HepG2 (cell line): ENCODE measurements around the gene NAT9. TPM values are rescaled to one million over a fixed set of nuclear protein-coding genes. Genes with fewer than 3 reads are reported as not detected.

Experiments
- KLF9 ChIP-seq: IDR thresholded peaks from 2 replicates; pipeline ENCODE4 v1.6.1; 2016; ENCODE audit warnings: low read depth
- MATR3 ChIP-seq: sonication (generic); formaldehyde crosslinking; IDR thresholded peaks from 2 replicates; pipeline ENCODE4 v1.4.0; 2020; ENCODE audit warnings: missing genetic modification reagents
- MZF1 ChIP-seq: sonication (generic); formaldehyde crosslinking; IDR thresholded peaks from 2 replicates; pipeline ENCODE4 v1.8.1; 2023; ENCODE audit warnings: mild to moderate bottlenecking, missing genetic modification reagents, borderline replicate concordance
- SIX1 ChIP-seq: sonication (generic); formaldehyde crosslinking; IDR thresholded peaks from 2 replicates; pipeline ENCODE4 v1.4.0; 2020; ENCODE audit warnings: missing genetic modification reagents, borderline replicate concordance
- SMARCC2 ChIP-seq: fragments of 450-650 bp; IDR thresholded peaks from 2 replicates; pipeline ENCODE4 v1.6.1; 2017; ENCODE audit warnings: antibody characterized with exemption, mild to moderate bottlenecking
- ZBTB20 ChIP-seq: sonication (generic); formaldehyde crosslinking; IDR thresholded peaks from 2 replicates; pipeline ENCODE4 v1.8.1; 2023; ENCODE audit warnings: missing genetic modification reagents, low read depth, mild to moderate bottlenecking, borderline replicate concordance
- ZFX ChIP-seq: sonication (generic); formaldehyde crosslinking; IDR thresholded peaks from 2 replicates; pipeline ENCODE4 v1.4.0; 2020; ENCODE audit warnings: mild to moderate bottlenecking, low read depth, missing genetic modification reagents, moderate library complexity
- ZNF12 ChIP-seq: sonication (generic); formaldehyde crosslinking; IDR thresholded peaks from 2 replicates; pipeline ENCODE4 v1.5.0; 2020; ENCODE audit warnings: missing genetic modification reagents
- ZNF292 ChIP-seq: sonication (generic); formaldehyde crosslinking; IDR thresholded peaks from 2 replicates; pipeline ENCODE4 v1.8.1; 2022; ENCODE audit warnings: mild to moderate bottlenecking, low read depth, missing genetic modification reagents, borderline replicate concordance
- ZNF33A ChIP-seq: sonication (generic); formaldehyde crosslinking; IDR thresholded peaks from 2 replicates; pipeline ENCODE4 v1.5.1; 2020; ENCODE audit warnings: missing genetic modification reagents, mild to moderate bottlenecking, moderate library complexity, borderline replicate concordance
- ZNF354B ChIP-seq: sonication (generic); formaldehyde crosslinking; IDR thresholded peaks from 2 replicates; pipeline ENCODE4 v1.8.0; 2022; ENCODE audit warnings: mild to moderate bottlenecking, missing genetic modification reagents
- ZNF501 ChIP-seq: sonication (generic); formaldehyde crosslinking; IDR thresholded peaks from 2 replicates; pipeline ENCODE4 v1.5.1; 2020; ENCODE audit warnings: mild to moderate bottlenecking, moderate library complexity, missing genetic modification reagents
- ZNF782 ChIP-seq: sonication (generic); formaldehyde crosslinking; IDR thresholded peaks from 2 replicates; pipeline ENCODE4 v1.4.0; 2020; ENCODE audit warnings: missing genetic modification reagents, mild to moderate bottlenecking, borderline replicate concordance
- ZNF883 ChIP-seq: sonication (generic); formaldehyde crosslinking; IDR thresholded peaks from 2 replicates; pipeline ENCODE4 v1.5.1; 2020; ENCODE audit warnings: mild to moderate bottlenecking, missing genetic modification reagents; ENCODE audit errors: not compliant biosample characterization
- polyA plus RNA-seq, 8 experiments: library from polyadenylated mRNA; depleted of rRNA in 3 of 8; stranded (reverse) in 7 of 8; unstranded in 1 of 8; fragments of >200 nt; fragmentation: Illumina TruSeq in 4 of 8; extraction: Trizol in 4 of 8; gene quantifications; 2 replicates each; pipeline versions ENCODE4 v1.2.1 to v1.2.3, GENCODE V29; 2011 to 2016; ENCODE audit warnings: low read depth in 4 of 8, missing spikeins in 1 of 8, mixed read lengths in 1 of 8; ENCODE audit not compliant: insufficient read depth in 1 of 8
- total RNA-seq, 5 experiments: library from RNA; depleted of rRNA; stranded (reverse); fragments of >200 nt; fragmentation: Illumina TruSeq; extraction: Trizol; gene quantifications; 2 replicates each; pipeline ENCODE4 v1.2.3, GENCODE V29; 2016; ENCODE audit warnings: low read depth in 1 of 5
- TF ChIP-seq, protein P1 (sequence below), 2 experiments: sonication (generic) in 1 of 2; formaldehyde crosslinking in 1 of 2; IDR thresholded peaks; 2 replicates each; pipeline versions ENCODE4 v1.5.1 to v1.6.1; 2011 to 2020; ENCODE audit warnings: borderline replicate concordance in 1 of 2, low read depth in 1 of 2, low read length in 1 of 2, mild to moderate bottlenecking in 1 of 2, missing genetic modification reagents in 1 of 2, moderate library complexity in 1 of 2
- TF ChIP-seq, protein P2 (sequence below): sonication (generic); formaldehyde crosslinking; conservative IDR thresholded peaks from 2 replicates; pipeline ENCODE4 v1.4.0; 2020; ENCODE audit warnings: missing genetic modification reagents
- TF ChIP-seq, protein P3 (sequence below): IDR thresholded peaks from 2 replicates; pipeline ENCODE4 v1.6.1; 2016; ENCODE audit warnings: missing compliant biosample characterization, missing genetic modification reagents, borderline replicate concordance
- TF ChIP-seq, protein P4 (sequence below): sonication (generic); formaldehyde crosslinking; IDR thresholded peaks from 2 replicates; pipeline ENCODE4 v1.5.0; 2020; ENCODE audit warnings: mild to moderate bottlenecking, missing genetic modification reagents

NAT9 gene
- total and polyA plus RNA-seq, 2 of the 13 experiments (the other 11 are each of a cell fraction or from before 2014, with no cell fraction given), result 39.7 to 44.2 TPM

DNA sequence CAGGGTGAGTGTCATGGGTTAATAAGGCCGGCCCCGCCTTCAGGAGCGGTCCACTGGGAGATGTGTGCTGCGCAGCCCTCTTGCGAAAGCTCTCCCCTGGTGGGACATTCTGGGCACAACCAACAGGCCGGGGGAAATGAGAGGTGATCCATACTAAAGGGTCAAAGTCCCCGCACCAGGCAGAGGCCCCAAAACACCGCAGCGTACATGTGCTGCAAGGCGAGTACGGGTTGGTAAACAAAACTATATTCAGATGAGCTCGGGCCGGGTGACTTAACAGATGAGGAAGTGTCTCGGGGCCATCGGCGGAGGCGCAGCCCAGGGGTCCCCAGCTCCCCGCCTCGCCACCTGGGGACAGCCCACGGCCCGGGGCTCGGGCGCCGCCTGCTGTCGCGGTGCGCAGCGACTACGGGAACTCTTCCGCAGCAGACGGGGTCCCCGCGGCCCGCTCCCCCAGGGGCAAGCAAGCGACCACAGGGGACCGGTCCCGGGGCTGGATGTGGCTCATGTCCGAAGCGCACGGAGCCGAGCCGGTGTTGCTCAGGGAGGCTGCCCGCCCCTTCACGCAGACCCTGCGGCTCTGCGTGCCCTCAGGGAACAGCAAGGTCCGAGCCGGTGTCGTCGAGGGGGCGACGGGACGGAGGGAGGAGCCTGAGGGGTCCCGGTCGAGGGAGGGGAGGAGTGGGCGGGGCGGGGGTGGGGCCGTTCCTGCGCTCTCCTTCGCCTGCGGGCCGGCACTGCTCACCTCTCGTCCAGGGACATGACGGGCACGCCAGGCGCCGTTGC lies 39.4 kb downstream of the NAT9 start, which contains the start of gene RAB37 (continued):
- TF ChIP-seq, protein P1, sequence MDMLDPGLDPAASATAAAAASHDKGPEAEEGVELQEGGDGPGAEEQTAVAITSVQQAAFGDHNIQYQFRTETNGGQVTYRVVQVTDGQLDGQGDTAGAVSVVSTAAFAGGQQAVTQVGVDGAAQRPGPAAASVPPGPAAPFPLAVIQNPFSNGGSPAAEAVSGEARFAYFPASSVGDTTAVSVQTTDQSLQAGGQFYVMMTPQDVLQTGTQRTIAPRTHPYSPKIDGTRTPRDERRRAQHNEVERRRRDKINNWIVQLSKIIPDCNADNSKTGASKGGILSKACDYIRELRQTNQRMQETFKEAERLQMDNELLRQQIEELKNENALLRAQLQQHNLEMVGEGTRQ (IDR thresholded peaks at IDR 0.05; ENCODE audit: low read depth, low read length), result no peak
- TF ChIP-seq, protein P1 (CRISPR knock-in tag; IDR thresholded peaks at IDR 0.05; ENCODE audit: borderline replicate concordance), result no peak; the same call in 1 of the 2 replicates
- TF ChIP-seq ZNF782 (no peak), ZNF883 (CRISPR knock-in tag) (peak; percentile 43), ZNF292 (CRISPR knock-in tag) (peak; percentile 64; the same call in 1 of the 2 replicates), MZF1 (CRISPR knock-in tag) (no peak), ZNF12 (peak; percentile 98), ZNF354B (no peak), MATR3 (CRISPR knock-in tag) (no peak), SIX1 (CRISPR knock-in tag) (peak; percentile 63; the same call in 1 of the 2 replicates), ZFX (CRISPR knock-in tag) (peak; percentile 84), ZNF33A (CRISPR knock-in tag) (no peak), KLF9 (no peak), ZBTB20 (CRISPR knock-in tag) (peak; percentile 55), SMARCC2 (no peak), ZNF501 (CRISPR knock-in tag) (peak; percentile 84)
- TF ChIP-seq, protein P2, sequence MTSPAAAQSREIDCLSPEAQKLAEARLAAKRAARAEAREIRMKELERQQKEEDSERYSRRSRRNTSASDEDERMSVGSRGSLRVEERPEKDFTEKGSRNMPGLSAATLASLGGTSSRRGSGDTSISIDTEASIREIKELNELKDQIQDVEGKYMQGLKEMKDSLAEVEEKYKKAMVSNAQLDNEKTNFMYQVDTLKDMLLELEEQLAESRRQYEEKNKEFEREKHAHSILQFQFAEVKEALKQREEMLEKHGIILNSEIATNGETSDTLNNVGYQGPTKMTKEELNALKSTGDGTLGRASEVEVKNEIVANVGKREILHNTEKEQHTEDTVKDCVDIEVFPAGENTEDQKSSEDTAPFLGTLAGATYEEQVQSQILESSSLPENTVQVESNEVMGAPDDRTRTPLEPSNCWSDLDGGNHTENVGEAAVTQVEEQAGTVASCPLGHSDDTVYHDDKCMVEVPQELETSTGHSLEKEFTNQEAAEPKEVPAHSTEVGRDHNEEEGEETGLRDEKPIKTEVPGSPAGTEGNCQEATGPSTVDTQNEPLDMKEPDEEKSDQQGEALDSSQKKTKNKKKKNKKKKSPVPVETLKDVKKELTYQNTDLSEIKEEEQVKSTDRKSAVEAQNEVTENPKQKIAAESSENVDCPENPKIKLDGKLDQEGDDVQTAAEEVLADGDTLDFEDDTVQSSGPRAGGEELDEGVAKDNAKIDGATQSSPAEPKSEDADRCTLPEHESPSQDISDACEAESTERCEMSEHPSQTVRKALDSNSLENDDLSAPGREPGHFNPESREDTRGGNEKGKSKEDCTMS (CRISPR knock-in tag), result no peak
- TF ChIP-seq, protein P3, sequence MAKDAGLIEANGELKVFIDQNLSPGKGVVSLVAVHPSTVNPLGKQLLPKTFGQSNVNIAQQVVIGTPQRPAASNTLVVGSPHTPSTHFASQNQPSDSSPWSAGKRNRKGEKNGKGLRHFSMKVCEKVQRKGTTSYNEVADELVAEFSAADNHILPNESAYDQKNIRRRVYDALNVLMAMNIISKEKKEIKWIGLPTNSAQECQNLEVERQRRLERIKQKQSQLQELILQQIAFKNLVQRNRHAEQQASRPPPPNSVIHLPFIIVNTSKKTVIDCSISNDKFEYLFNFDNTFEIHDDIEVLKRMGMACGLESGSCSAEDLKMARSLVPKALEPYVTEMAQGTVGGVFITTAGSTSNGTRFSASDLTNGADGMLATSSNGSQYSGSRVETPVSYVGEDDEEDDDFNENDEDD (CRISPR knock-in tag), result no peak
- TF ChIP-seq, protein P4, sequence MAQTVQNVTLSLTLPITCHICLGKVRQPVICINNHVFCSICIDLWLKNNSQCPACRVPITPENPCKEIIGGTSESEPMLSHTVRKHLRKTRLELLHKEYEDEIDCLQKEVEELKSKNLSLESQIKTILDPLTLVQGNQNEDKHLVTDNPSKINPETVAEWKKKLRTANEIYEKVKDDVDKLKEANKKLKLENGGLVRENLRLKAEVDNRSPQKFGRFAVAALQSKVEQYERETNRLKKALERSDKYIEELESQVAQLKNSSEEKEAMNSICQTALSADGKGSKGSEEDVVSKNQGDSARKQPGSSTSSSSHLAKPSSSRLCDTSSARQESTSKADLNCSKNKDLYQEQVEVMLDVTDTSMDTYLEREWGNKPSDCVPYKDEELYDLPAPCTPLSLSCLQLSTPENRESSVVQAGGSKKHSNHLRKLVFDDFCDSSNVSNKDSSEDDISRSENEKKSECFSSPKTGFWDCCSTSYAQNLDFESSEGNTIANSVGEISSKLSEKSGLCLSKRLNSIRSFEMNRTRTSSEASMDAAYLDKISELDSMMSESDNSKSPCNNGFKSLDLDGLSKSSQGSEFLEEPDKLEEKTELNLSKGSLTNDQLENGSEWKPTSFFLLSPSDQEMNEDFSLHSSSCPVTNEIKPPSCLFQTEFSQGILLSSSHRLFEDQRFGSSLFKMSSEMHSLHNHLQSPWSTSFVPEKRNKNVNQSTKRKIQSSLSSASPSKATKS (CRISPR knock-in tag), result 0 out of 2 replicates have a peak, but pooled peaks have one; percentile 89
